GM21390 (cell line): ENCODE results near the gene NBAS.
A peak's percentile ranks its signal among the peaks of the same experiment; 100 is the strongest.
"Not testable (repeated sequence)": the region's sequence is repeated elsewhere in the genome, so short reads cannot be mapped to it uniquely, and the experiment has no call there.

ENCODE experiments used
- ATAC-seq: cut with Tn5 transposase; IDR thresholded peaks from one replicate; pipeline ENCODE4 v1.9.1; 2021; ENCODE audit not compliant: unreplicated experiment

Gene NBAS

GRCh38 chr2:15561574-15562344 lies 625 bp upstream of the NBAS start:
- ATAC-seq = peak; percentile 31

- peak; percentile 43 for ATAC-seq
Measured at GRCh38 chr2:15560140-15560987, 770 bp downstream of the NBAS start.

DNA sequence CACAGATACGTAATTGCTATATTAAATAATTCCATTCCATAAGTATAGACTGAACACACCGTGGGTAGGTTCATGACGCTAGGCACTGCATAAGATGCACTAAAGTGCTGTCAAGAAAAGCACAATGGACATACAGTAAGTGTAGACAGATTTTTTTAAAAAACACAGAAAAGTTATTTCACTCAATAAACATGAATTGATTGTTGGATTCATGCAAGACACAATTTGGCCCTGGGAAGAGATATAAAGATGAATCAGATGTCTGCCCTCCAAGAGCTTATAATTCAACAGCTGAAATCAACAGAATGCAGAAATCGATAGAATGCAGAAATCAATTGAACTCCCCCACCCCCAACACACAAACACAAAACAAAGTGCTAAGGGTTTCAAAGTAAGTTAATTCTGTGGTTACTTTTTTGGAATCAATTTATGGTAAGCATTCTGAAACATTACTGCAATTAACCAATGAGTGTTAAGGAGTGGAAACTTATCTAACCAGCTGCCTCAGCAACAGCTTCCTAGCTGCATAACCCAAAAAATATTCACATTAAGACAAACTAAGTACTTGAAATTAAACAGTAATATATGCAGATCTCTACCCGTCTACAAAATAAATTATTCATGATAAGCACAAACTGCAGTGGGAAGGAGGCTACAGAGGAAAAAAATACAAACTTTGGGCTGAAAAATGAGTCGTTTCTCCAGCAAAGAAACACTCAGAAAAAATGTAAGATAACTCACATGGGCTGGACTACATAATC lies 1.6 kb downstream of the NBAS start:
- no peak for ATAC-seq

- ATAC-seq = no peak
Measured at GRCh38 chr2:15557887-15558311, 3.2 kb downstream of the NBAS start.

GRCh38 chr2:15556311-15556930 lies 4.7 kb downstream of the NBAS start:
- no peak for ATAC-seq

GRCh38 chr2:15555760-15556193 lies 5.4 kb downstream of the NBAS start:
- no peak for ATAC-seq

DNA sequence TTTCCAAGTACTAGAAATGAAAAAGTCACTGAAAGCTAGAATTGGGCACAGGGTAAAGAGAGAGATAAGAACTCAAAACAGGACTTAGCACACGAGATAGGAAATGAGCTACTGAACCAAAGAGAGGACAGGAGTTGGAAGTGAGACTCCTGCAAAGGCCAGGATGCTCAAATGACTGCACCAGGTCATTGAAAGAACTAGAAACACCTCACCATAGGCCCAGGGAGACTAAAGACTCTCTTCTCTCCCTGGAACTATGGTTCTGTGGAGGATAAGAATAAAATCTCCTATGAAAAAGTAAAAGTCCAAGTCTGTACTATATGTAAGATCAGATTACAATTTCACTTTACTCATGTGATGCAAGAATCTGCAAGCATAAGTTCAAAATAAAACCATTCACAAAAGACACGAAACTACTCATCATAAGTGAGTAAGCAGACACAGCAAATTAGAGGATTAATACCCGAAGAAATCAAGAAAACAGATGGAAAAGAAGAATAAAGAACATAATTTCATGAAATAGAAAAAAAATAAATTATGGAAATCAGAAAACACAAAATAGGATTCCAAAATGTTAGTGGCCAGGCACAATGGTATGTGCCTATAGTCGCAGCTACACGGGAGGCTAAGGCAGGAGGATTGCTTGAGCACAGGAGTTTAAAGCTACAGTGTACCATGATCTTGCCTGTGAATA lies 6.5 kb downstream of the NBAS start:
- no peak for ATAC-seq

DNA sequence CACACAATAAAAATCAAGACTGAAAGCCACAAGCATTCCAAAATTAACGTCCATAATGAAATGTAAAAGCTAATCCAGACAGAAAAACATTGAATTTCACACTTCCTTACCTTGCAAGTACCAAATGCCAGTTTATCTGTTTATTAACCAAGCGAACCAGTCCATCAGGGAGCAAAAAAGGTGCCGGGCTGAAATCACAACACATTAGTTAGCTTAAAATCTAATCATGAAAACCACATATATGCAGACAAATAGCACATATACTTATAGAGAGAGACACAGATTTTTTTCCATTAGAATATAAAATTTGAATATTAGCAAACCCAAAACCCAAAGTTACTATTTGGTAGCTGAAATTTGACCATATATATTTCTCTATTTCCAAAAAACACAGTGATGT lies 7.2 kb downstream of the NBAS start:
- no peak for ATAC-seq

DNA sequence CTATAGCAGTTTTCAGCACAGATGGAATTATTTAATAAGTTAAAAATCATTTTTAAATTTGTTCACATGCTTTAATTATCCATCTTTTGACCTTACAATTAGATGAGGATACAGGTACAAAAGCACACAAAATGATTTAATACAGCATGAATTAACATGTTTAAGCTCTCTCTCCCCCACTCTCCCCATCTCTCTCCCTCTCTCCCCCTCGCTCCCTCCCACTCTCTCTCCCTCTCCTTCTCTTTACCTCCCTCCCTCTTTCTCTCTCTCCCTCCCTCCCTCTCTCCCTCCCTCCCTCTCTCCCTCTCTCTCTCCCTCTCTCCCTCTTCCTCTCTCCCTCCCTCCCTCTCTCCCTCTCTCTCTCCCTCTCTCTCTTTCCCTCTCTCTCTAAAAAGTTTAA lies 7.6 kb downstream of the NBAS start:
- ATAC-seq = no peak

DNA sequence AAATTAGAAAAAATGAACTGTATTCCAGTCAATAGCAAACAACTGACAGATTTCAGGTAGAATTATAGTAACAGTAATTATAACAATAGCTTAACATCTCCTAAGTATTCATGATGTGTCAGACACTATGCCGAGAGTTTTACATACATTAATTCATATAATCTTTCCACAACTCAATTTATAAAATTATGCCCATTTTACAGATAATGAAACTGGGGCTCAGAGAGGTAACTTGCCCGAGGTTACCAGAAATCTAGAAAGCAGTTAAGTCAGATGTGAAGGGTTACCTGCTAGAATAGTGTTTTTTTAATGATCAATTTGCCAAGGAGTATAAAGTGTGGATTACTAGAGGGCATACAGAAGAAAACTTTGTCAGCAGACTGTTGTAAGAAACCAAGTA lies 12.2 kb downstream of the NBAS start:
- ATAC-seq = no peak

GRCh38 chr2:15547115-15547876 lies 13.8 kb downstream of the NBAS start:
- no peak for ATAC-seq

DNA sequence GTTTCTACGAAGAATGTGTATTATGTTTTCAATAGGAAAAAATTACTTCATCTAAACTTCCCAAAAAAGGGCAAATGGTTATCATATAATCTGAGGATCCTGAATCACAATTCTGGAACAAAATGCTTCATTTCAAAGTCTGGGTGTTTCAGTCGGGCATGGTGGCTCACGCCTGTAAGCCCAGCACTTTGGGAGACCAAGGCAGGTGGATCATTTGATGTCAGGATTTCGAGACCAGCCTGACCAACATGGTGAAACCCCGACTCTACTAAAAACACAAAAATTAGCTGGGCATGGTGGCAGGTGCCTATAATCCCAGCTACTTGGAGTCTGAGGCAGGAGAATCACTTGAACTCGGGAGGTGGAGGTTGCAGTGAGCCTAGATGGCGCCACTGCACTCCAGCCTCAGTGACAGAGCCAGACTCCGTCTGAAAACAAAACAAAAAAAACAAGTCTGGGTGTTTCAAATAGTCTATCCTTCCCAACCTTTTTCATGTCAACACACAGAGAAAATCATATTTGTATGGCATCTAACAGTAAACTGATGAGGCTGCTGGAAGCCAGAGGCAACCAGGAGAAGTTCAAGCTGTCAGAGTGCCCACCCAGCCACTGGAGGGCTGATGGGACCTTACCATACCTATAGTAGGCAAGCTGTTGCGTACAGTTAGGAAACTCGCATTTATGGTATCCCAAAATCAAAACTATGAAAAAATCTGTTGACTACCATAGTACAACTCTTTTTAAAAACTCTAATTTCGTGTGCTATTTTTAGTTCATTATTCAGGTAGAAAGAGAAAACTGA lies 14.6 kb downstream of the NBAS start:
- no peak for ATAC-seq

DNA sequence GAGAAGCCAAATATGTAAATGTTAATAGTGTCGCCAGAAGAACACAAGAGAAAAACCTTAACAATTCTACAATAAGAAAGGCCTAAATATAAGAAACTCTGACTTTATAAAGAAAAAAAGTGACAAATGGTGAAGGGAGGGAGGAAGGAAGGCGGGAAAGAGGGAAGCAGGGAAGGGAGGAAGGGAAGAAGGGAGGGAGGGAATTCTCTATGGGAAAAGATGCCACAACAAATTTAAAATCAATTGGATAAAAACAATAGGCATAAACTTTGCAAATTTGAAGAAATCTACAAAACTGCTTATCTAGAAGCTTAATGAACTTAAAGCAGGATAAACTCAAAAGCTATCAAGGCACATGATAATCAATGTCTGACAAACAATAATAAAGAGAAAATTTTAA lies 16.9 kb downstream of the NBAS start:
- no peak for ATAC-seq

GRCh38 chr2:15543541-15543940 lies 17.6 kb downstream of the NBAS start:
- no peak for ATAC-seq

DNA sequence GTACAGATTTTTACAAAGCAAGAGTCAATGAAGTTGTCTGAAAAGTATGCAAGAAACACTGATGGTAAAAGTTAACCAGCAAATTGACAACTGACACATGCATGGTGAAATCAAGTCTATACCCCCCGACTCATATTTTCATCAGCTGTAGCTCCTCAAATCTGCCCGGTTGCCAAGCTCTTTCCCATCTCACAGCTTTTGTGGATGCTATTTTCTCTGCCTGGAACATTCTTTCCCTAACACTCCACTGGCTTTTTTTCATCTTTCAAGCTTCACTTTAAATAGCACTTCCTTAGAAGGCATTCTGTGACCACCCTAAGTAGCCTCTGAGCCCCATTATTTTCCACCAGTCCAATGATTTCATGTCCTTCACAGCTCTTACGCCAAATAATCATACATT lies 18.1 kb downstream of the NBAS start:
- ATAC-seq = no peak

DNA sequence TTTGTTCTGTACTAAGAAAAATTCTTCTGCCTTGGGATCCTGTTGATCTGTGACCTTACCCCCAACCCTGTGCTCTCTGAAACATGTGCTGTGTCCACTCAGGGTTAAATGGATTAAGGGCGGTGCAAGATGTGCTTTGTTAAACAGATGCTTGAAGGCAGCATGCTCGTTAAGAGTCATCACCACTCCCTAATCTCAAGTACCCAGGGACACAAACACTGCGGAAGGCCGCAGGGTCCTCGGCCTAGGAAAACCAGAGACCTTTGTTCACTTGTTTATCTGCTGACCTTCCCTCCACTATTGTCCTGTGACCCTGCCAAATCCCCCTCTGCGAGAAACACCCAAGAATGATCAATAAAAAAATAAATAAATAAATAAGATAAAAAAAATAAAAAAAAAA lies 18.9 kb downstream of the NBAS start:
- not testable (repeated sequence) for ATAC-seq

DNA sequence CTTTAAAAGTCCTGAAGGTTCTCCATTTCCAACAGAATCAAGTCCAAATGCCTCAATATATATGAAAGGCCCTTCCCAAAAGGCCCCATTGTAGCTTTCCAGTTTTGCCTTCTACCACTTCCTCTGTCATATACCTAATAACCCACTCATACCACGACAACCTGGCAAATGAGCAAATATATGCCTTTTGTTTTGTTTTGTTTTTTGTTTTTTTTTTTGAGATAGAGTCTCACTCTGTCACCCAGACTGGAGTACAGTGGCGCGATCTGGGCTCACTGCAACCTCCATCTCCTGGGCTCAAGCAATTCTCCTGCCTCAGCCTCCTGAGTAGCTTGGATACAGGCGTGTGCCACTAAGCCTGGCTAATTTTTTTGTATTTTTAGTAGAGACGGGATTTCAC lies 20.6 kb downstream of the NBAS start:
- ATAC-seq = not testable (repeated sequence)

- peak; percentile 84 for ATAC-seq
Measured at GRCh38 chr2:15539999-15540398, 21.1 kb downstream of the NBAS start.

GRCh38 chr2:15538792-15539191 lies 22.3 kb downstream of the NBAS start:
- ATAC-seq = no peak
